OCI-LY3 (cell line): ENCODE measurements around the gene MREG.

Experiments
- H2AFZ ChIP-seq: fragments of 200-600, 300-600 bp; shearing (Covaris generic); 2 replicates; pipeline ENCODE4 v1.6.0; 2014; ENCODE audit warnings: antibody characterized with exemption, low read depth, low read length
- H3K27ac ChIP-seq: fragments of 200-600, 300-600 bp; sonication (generic); 2 replicates; pipeline ENCODE4 v1.5.1; 2014; ENCODE audit warnings: mild to moderate bottlenecking, low read length, moderate library complexity, mixed read lengths
- H3K27me3 ChIP-seq: fragments of 200-600, 300-600 bp; sonication (generic); 2 replicates; pipeline ENCODE4 v1.6.1; 2014; ENCODE audit warnings: low read depth, low read length, mixed read lengths
- H3K36me3 ChIP-seq: fragments of 200-600, 300-600 bp; sonication (generic); replicated peaks from 2 replicates; pipeline ENCODE3; 2014; ENCODE audit warnings: low read depth, low read length, mixed read lengths
- H3K4me1 ChIP-seq: fragments of 300-600, 200-600 bp; sonication (generic); 2 replicates; pipeline ENCODE4 v1.6.1; 2014; ENCODE audit warnings: low read length, mixed read lengths
- H3K4me2 ChIP-seq: fragments of 200-600, 300-600 bp; sonication (generic); 2 replicates; pipeline ENCODE4 v1.6.1; 2014; ENCODE audit warnings: low read length, mixed read lengths
- H3K4me3 ChIP-seq: fragments of 300-600, 200-600 bp; sonication (generic); 2 replicates; pipeline ENCODE4 v1.5.1; 2014; ENCODE audit warnings: antibody characterized with exemption, mild to moderate bottlenecking, low read length, moderate library complexity
- H3K79me2 ChIP-seq: fragments of 300-600, 200-600 bp; shearing (Covaris generic); 2 replicates; pipeline ENCODE4 v1.6.1; 2014; ENCODE audit warnings: mild to moderate bottlenecking, low read length, mixed read lengths
- H3K9ac ChIP-seq: fragments of 300-600, 200-600 bp; shearing (Covaris generic); 2 replicates; pipeline ENCODE4 v1.6.0; 2014; ENCODE audit warnings: mild to moderate bottlenecking, low read length, moderate library complexity
- H3K9me3 ChIP-seq: fragments of 200-600, 300-600 bp; shearing (Covaris generic); 2 replicates; pipeline ENCODE4 v1.6.1; 2014; ENCODE audit warnings: low read length, mixed read lengths; ENCODE audit not compliant: insufficient read depth
- H4K20me1 ChIP-seq: fragments of 200-600, 300-600 bp; sonication (generic); 2 replicates; pipeline ENCODE4 v1.6.1; 2016; ENCODE audit warnings: low read length, mixed read lengths; ENCODE audit not compliant: insufficient read depth
- CTCF ChIP-seq: fragments of 200-600, 300-600 bp; sonication (generic); IDR thresholded peaks from 2 replicates; pipeline ENCODE4 v1.5.1; 2014; ENCODE audit warnings: antibody characterized with exemption, low read length, low read depth
- EZH2phosphoT487 ChIP-seq: fragments of 200-600 bp; shearing (Covaris generic); IDR thresholded peaks from 2 replicates; pipeline ENCODE4 v1.6.1; 2018; ENCODE audit warnings: antibody characterized with exemption, mixed run types, low read depth

MREG gene

DNA sequence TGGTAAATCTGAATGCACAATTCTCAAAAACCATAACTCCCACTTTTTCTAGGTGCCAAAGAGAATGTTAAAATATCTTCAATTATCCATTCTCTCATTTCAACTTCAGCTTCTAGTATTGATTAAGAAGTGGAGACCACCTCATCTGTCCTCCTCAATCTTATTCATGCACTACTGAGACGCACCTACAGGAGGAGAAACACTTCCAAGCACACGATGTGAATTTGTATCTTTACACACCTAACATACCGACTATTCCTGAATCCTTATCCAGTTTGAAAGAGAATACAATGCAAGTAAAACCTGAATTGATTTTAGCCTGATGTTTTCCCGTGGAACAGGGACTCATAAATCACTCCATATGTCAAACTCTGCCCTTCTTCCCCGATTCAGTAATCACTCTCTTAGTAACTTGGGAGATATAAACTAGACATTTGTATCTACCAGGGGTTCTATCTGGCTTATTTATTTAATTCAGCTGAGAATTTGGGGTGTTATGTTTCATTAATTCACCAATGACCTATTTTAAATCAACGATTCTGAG lies 101.0 kb downstream of the MREG start:
- peaks cover 6% of the 10 kb centered on the region; the same call in 1 of the 2 replicates for H3K9me3 ChIP-seq
- no peak for TF ChIP-seq CTCF
- no peak for TF ChIP-seq EZH2phosphoT487

GRCh38 chr2:215911301-215912085 lies 101.9 kb downstream of the MREG start:
- no peaks in the 10 kb centered on the region for H3K9me3 ChIP-seq
- H3K4me2 ChIP-seq: no peak overlapping the region
- H3K36me3 ChIP-seq: peaks cover 9% of the 10 kb centered on the region
- no peaks in the 10 kb centered on the region for H3K79me2 ChIP-seq
- H3K4me1 ChIP-seq: peaks cover 71% of the 10 kb centered on the region
- H3K9ac ChIP-seq: no peak overlapping the region
- no peak overlapping the region for H3K4me3 ChIP-seq
- H4K20me1 ChIP-seq: no peaks in the 10 kb centered on the region
- no peak for TF ChIP-seq EZH2phosphoT487
- no peak for TF ChIP-seq CTCF
- H2AFZ ChIP-seq: no peak overlapping the region
- H3K27me3 ChIP-seq: no peaks in the 10 kb centered on the region
- H3K27ac ChIP-seq: peak overlapping the region; percentile 98; the same call in 1 of the 2 replicates

More for the DNA sequence above, 101.0 kb downstream of the MREG start:
- peak overlapping the region; percentile 41; the same call in 1 of the 2 replicates for H3K9ac ChIP-seq
- peak overlapping the region; percentile 95 for H3K4me2 ChIP-seq
- H3K4me1 ChIP-seq: peaks cover 71% of the 10 kb centered on the region
- no peak overlapping the region for H3K4me3 ChIP-seq
- H4K20me1 ChIP-seq: no peaks in the 10 kb centered on the region
- H3K79me2 ChIP-seq: no peaks in the 10 kb centered on the region
- H2AFZ ChIP-seq: no peak overlapping the region; the same call in 1 of the 2 replicates
- peak overlapping the region; percentile 98 for H3K27ac ChIP-seq
- H3K36me3 ChIP-seq: peaks cover 14% of the 10 kb centered on the region
- no peaks in the 10 kb centered on the region for H3K27me3 ChIP-seq

GRCh38 chr2:215910180-215910579 lies 103.2 kb downstream of the MREG start:
- TF ChIP-seq EZH2phosphoT487 (no peak), CTCF (no peak)
- no peaks in the 10 kb centered on the region for H3K79me2 ChIP-seq
- H4K20me1 ChIP-seq: no peaks in the 10 kb centered on the region
- no peak overlapping the region for H3K9ac ChIP-seq
- H3K4me2 ChIP-seq: no peak overlapping the region
- peaks cover 9% of the 10 kb centered on the region for H3K36me3 ChIP-seq
- H3K4me3 ChIP-seq: no peak overlapping the region
- no peak overlapping the region for H2AFZ ChIP-seq
- peaks cover 71% of the 10 kb centered on the region for H3K4me1 ChIP-seq
- no peaks in the 10 kb centered on the region for H3K27me3 ChIP-seq
- H3K9me3 ChIP-seq: no peaks in the 10 kb centered on the region
- H3K27ac ChIP-seq: no peak overlapping the region

DNA sequence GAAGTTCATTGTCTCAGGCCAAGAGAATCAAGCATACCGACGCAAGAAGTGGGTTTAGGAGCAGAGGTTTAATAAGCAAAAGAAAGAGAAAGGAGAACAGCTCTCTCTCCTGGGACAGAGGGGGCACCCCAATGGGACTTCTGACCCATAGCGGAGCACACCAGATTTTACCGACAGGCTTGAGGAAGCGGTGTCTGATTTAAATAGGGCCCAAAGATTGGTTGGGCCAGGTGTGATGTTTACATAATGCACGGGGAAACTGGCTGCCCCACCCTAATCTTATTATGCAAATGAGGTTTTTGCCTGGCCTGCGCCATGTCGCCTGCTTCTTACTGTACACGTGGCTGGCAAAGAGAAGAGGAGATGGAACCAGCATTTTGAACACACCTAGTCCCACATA lies 106.2 kb downstream of the MREG start:
- Histone ChIP-seq H3K27me3 (no peaks in the 10 kb centered on the region), H3K27ac (peak overlapping the region; percentile 86), H3K36me3 (peaks cover 9% of the 10 kb centered on the region), H4K20me1 (no peaks in the 10 kb centered on the region), H3K4me1 (peaks cover 71% of the 10 kb centered on the region), H3K9ac (peak overlapping the region; percentile 52), H3K79me2 (no peaks in the 10 kb centered on the region), H3K9me3 (no peaks in the 10 kb centered on the region), H2AFZ (no peak overlapping the region), H3K4me2 (peak overlapping the region; percentile 61), H3K4me3 (peak overlapping the region; percentile 27)
- TF ChIP-seq CTCF: no peak
- TF ChIP-seq EZH2phosphoT487: no peak
